ENCODE results near the gene LDHAL6B. TPM values are rescaled to one million over a fixed set of nuclear protein-coding genes. Genes with fewer than 3 reads are reported as not detected.

The LDHAL6B gene
- polyA plus RNA-seq, 1 of the 3 experiments (the other 2 are of a cell fraction): not detected

GRCh38 chr15:59174835-59175831 lies 31.5 kb upstream of the LDHAL6B start:
- peaks cover 0 to 14% of the 10 kb centered on the region in 2 experiments for H3K36me3 ChIP-seq (replicated peaks in 1 of 2; ENCODE audit: control insufficient read depth in 1 of 2, insufficient read depth in 2 of 2, low read length in 1 of 2)
- peak overlapping the region; percentile 41 for H3K4me2 ChIP-seq
- no peaks in the 10 kb centered on the region for H3K9me2 ChIP-seq
- no peaks in the 10 kb centered on the region for H4K20me1 ChIP-seq (ENCODE audit: insufficient read depth)
- H3K4me3 ChIP-seq (ENCODE audit: low read depth in 2 of 2, low read length in 1 of 2): no peak overlapping the region
- WGBS (ENCODE audit: low lambda C conversion rate): 55% methylated on average over 8 of the region's 10 CpGs
- H3F3A ChIP-seq (replicated peaks; ENCODE audit: insufficient read depth): peaks cover 20% of the 10 kb centered on the region
- no peaks in the 10 kb centered on the region for H3K9me3 ChIP-seq
- no peak overlapping the region for H2AFZ ChIP-seq (ENCODE audit: low read depth)
- H3K79me2 ChIP-seq (ENCODE audit: insufficient read depth): no peaks in the 10 kb centered on the region
- DNase-seq: peak; percentile 64
- H3K27me3 ChIP-seq (ENCODE audit: insufficient read depth): no peaks in the 10 kb centered on the region
- H3K4me1 ChIP-seq (ENCODE audit: control insufficient read depth in 1 of 2, insufficient read depth in 2 of 2, low read depth in 1 of 2, low read length in 1 of 2): peaks cover 12 to 25% of the 10 kb centered on the region in 2 experiments; a peak in 3 of 4 replicates
- ChIA-PET CTCF (interaction anchor here (0.7 to 2.3 kb wide), 18 partner anchors 9 to 358 kb away, joined by 3 to 11 read pairs (median 5); no protein-coding TSS in a partner anchor), POLR2A (no interaction called here)
- TF ChIP-seq NRF1 (IDR thresholded peaks at IDR 0.05; ENCODE audit: low read depth, low read length): no peak
- peak; percentile 63 for TF ChIP-seq CTCF (IDR thresholded peaks at IDR 0.05)
- 0 out of 2 replicates have a peak, but pooled peaks have one; percentile 3 for TF ChIP-seq TCF12 (IDR thresholded peaks at IDR 0.05)
- peak; percentile 75 for TF ChIP-seq RAD21 (IDR thresholded peaks at IDR 0.05; ENCODE audit: low read length)
- no peak for TF ChIP-seq EP300 (IDR thresholded peaks at IDR 0.05; ENCODE audit: borderline replicate concordance in 1 of 2, low read depth in 1 of 2, low read length in 1 of 2)
- TF ChIP-seq NFIC (IDR thresholded peaks at IDR 0.05; ENCODE audit: borderline replicate concordance): no peak
- peak; percentile 66 for TF ChIP-seq SMC3 (IDR thresholded peaks at IDR 0.05; ENCODE audit: low read depth, low read length)
- no peak overlapping the region for H3K9ac ChIP-seq
- H3K27ac ChIP-seq (ENCODE audit: low read depth in 2 of 2, low read length in 1 of 2): peak overlapping the region in 1 of 2 experiments; percentile 57; a peak in 3 of 4 replicates

- ChIA-PET POLR2A (no interaction called here), CTCF (interaction anchor here (0.6 to 1.3 kb wide), 5 partner anchors 9 to 352 kb away, joined by 3 to 4 read pairs (median 3); no protein-coding TSS in a partner anchor)
- H3K36me3 ChIP-seq (replicated peaks in 1 of 2; ENCODE audit: control insufficient read depth in 1 of 2, insufficient read depth in 2 of 2, low read length in 1 of 2): peaks cover 0 to 15% of the 10 kb centered on the region in 2 experiments
- no peak overlapping the region for H3K4me2 ChIP-seq
- no peak overlapping the region for H3K4me3 ChIP-seq (ENCODE audit: low read depth in 2 of 2, low read length in 1 of 2)
- H4K20me1 ChIP-seq (ENCODE audit: insufficient read depth): no peaks in the 10 kb centered on the region
- no peaks in the 10 kb centered on the region for H3K27me3 ChIP-seq (ENCODE audit: insufficient read depth)
- H3K9me3 ChIP-seq: no peaks in the 10 kb centered on the region
- TF ChIP-seq SMC3 (IDR thresholded peaks at IDR 0.05; ENCODE audit: low read depth, low read length) (no peak), MEF2A (IDR thresholded peaks at IDR 0.05; ENCODE audit: borderline replicate concordance, low read depth) (no peak), NFIC (IDR thresholded peaks at IDR 0.05; ENCODE audit: borderline replicate concordance) (no peak), GABPA (IDR thresholded peaks at IDR 0.05; ENCODE audit: low read depth) (no peak)
- no peak overlapping the region for H3K9ac ChIP-seq
- H3F3A ChIP-seq (replicated peaks; ENCODE audit: insufficient read depth): peaks cover 6% of the 10 kb centered on the region
- H2AFZ ChIP-seq (ENCODE audit: low read depth): no peak overlapping the region
- no peak for DNase-seq
- H3K4me1 ChIP-seq (ENCODE audit: control insufficient read depth in 1 of 2, insufficient read depth in 2 of 2, low read depth in 1 of 2, low read length in 1 of 2): peaks cover 0 to 11% of the 10 kb centered on the region in 2 experiments; a peak in 2 of 4 replicates
- no peaks in the 10 kb centered on the region for H3K79me2 ChIP-seq (ENCODE audit: insufficient read depth)
- H3K27ac ChIP-seq (ENCODE audit: low read depth in 2 of 2, low read length in 1 of 2): no peak overlapping the region
- no peaks in the 10 kb centered on the region for H3K9me2 ChIP-seq
- 94% methylated on average over 9 of the region's 9 CpGs for WGBS (ENCODE audit: low lambda C conversion rate)
Measured at GRCh38 chr15:59176653-59177316, 29.9 kb upstream of the LDHAL6B start.
